Ascending aorta (tissue), 2 donors: Measurements from ENCODE around the gene CDC37L1. TPM values are rescaled to one million over a fixed set of nuclear protein-coding genes. Genes with fewer than 3 reads are reported as not detected.

Source experiments
- DNase-seq, 2 donors: peaks; one replicate each; pipeline ENCODE4 v3.0.0-alpha.2; 2019; ENCODE audit warnings: low spot score in 2 of 2
- H3K27ac ChIP-seq, 2 donors: fragments of 200-600 bp; sonication (generic); one replicate each; pipeline ENCODE4 v1.5.1; 2016 to 2017; ENCODE audit warnings: mild to moderate bottlenecking in 1 of 2
- H3K27me3 ChIP-seq: fragments of 200-600 bp; sonication (generic); one replicate; pipeline ENCODE4 v1.5.1; 2017
- H3K36me3 ChIP-seq, 2 donors: fragments of 200-600 bp; sonication (generic); one replicate each; pipeline ENCODE4 v1.5.1; 2016
- H3K4me1 ChIP-seq, 2 donors: fragments of 200-600 bp; sonication (generic); one replicate each; pipeline ENCODE4 v1.5.1; 2016 to 2017; ENCODE audit warnings: mild to moderate bottlenecking in 1 of 2
- H3K4me3 ChIP-seq, 2 donors: fragments of 200-600 bp; sonication (generic); one replicate each; pipeline ENCODE4 v1.5.1; 2016 to 2017; ENCODE audit warnings: mild to moderate bottlenecking in 1 of 2
- H3K9me3 ChIP-seq, 2 donors: fragments of 200-600 bp; sonication (generic); one replicate each; pipeline ENCODE4 v1.5.1; 2016
- intact Hi-C: fragments of 100-400 bp; cut with DNase I; formaldehyde crosslinking; loops from one replicate; pipeline ENCODE4 v1.15.1; 2023
- total RNA-seq: library from RNA; depleted of rRNA; stranded (reverse); fragments of >200 nt; gene quantifications from one replicate; pipeline ENCODE4 v1.1.0, GENCODE V29; 2016
- TF ChIP-seq, protein P1 (sequence below), 3 experiments: fragments of 200-600 bp in 2 of 3; fragments of 450-650 bp in 1 of 3; sonication (generic) in 2 of 3; IDR thresholded peaks; one replicate each; pipeline ENCODE4 v1.5.1; 2016 to 2019; ENCODE audit warnings: antibody characterized with exemption in 3 of 3, mild to moderate bottlenecking in 1 of 3, moderate library complexity in 1 of 3

Gene CDC37L1
- total RNA-seq, 1 donor from 2014 or later, result 17.2 TPM

DNA sequence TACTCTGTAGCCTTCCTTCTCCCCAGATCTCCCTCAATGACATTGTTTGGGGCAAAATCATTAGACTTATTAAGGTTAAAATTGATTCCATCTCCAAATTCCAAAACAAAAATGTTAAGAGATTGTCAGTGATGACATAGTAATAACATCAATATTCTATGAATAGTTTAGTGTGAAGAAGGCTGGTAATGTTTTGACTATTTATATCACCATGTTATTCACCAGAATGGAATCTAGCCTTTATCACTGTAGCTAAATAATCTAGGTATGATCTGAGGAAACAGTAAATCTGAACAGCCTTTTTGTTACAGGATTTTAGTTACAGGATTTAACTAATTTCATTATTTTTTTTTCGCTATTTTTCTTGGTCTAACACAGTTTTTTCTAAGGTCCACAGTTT, 18.2 kb upstream of the CDC37L1 start:
- H3K27me3 ChIP-seq, result no peaks in the 10 kb centered on the region
- H3K4me1 ChIP-seq, result peaks cover 7 to 16% of the 10 kb centered on the region in 2 donors
- peak overlapping the region; percentile 66 to 86 for H3K4me3 ChIP-seq
- no peaks in the 10 kb centered on the region for H3K9me3 ChIP-seq
- H3K27ac ChIP-seq, result peak overlapping the region in 1 of 2 donors; percentile 87
- no peaks in the 10 kb centered on the region for H3K36me3 ChIP-seq
- TF ChIP-seq, protein P1, sequence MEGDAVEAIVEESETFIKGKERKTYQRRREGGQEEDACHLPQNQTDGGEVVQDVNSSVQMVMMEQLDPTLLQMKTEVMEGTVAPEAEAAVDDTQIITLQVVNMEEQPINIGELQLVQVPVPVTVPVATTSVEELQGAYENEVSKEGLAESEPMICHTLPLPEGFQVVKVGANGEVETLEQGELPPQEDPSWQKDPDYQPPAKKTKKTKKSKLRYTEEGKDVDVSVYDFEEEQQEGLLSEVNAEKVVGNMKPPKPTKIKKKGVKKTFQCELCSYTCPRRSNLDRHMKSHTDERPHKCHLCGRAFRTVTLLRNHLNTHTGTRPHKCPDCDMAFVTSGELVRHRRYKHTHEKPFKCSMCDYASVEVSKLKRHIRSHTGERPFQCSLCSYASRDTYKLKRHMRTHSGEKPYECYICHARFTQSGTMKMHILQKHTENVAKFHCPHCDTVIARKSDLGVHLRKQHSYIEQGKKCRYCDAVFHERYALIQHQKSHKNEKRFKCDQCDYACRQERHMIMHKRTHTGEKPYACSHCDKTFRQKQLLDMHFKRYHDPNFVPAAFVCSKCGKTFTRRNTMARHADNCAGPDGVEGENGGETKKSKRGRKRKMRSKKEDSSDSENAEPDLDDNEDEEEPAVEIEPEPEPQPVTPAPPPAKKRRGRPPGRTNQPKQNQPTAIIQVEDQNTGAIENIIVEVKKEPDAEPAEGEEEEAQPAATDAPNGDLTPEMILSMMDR (IDR thresholded peaks at IDR 0.05), result no peak
- intact Hi-C loops, result loop anchor here (5.0 to 10.0 kb wide), 4 partner anchors 326 to 1354 kb away; partner anchors contain the start of genes GLIS3, JAK2, PLGRKT and RANBP6
- DNase-seq, result no peak

DNA sequence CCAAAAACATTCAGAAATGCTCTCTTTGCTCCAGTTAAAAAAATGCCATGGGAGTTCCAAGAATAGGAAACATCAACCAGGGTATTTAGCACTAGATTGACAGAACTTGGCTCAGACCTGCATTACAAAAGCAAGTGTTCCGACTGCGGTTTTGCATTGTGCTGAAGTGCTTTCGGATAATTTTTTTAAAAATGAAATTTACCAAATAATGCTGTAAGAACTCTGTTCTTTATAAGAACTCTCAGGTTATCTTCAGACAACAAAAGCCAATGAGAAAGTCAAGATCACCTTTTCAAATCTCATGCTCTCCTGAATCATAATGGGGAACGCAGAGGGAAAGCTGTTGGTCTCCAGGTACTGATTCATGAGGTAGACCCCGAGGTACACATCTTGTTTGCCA, 17.8 kb upstream of the CDC37L1 start:
- TF ChIP-seq, protein P1 (IDR thresholded peaks at IDR 0.05), result no peak
- H3K4me1 ChIP-seq, result peaks cover 7 to 16% of the 10 kb centered on the region in 2 donors
- no peaks in the 10 kb centered on the region for H3K36me3 ChIP-seq
- no peak for DNase-seq
- no peaks in the 10 kb centered on the region for H3K27me3 ChIP-seq
- H3K4me3 ChIP-seq, result peak overlapping the region; percentile 66 to 86
- H3K27ac ChIP-seq, result peak overlapping the region; percentile 82 to 87
- H3K9me3 ChIP-seq, result no peaks in the 10 kb centered on the region
- intact Hi-C loops, result loop anchor here (1.0 to 10.0 kb wide), 6 partner anchors 18 to 1353 kb away; partner anchors contain the start of genes AK3, CDC37L1, GLIS3 and JAK2

- peaks cover 7 to 16% of the 10 kb centered on the region in 2 donors for H3K4me1 ChIP-seq
- H3K27me3 ChIP-seq, result no peaks in the 10 kb centered on the region
- H3K36me3 ChIP-seq, result no peaks in the 10 kb centered on the region
- DNase-seq, result peak; percentile 59 to 95
- intact Hi-C loops, result loop anchor here (1.0 to 10.0 kb wide), 6 partner anchors 17 to 1352 kb away; partner anchors contain the start of genes AK3, CDC37L1, GLIS3 and JAK2
- peak within 1 kb of the TSS; percentile 66 to 86 for H3K4me3 ChIP-seq
- peak within 1 kb of the TSS; percentile 82 to 87 for H3K27ac ChIP-seq
- TF ChIP-seq, protein P1 (IDR thresholded peaks at IDR 0.05), result peak; percentile 33 to 67 (median 45)
- no peaks in the 10 kb centered on the region for H3K9me3 ChIP-seq
Observed at GRCh38 chr9:4662108-4662988, 17.0 kb upstream of the CDC37L1 start, which contains the start of gene PLPP6. TSS of gene PLPP6 (plus strand) at chr9:4662294. CDS start at chr9:4662376, 82 bp downstream.

DNA sequence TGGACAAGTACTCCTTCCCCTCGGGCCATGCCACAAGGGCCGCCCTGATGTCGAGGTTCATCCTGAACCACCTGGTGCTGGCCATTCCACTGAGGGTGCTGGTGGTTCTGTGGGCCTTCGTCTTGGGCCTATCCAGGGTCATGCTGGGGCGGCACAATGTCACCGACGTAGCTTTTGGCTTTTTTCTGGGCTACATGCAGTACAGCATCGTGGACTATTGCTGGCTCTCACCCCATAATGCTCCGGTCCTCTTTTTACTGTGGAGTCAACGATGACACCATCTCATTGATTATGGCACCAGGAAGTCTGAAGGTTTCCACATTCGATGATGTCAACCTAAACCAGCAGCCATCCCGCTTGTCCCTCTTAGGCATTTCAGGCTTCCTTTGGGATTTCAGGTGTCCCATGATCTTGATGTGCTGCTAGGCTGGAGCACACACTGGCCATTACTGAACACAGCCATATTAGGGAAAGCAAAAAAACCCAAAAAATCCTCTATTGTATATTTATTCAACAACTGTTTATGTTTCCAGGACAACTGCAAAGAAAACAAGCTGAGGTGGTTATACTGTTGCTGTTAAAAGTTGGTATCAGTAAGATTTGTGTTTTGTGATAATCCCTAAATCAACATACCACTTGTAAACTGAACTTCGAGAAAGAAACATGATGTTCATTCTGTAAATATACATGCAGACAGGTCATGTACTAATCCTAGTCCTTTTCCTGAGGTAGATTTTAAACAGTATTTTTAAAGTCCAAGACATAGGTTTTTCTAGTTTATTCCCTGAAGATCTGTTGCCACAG, 16.2 kb upstream of the CDC37L1 start:
- H3K4me1 ChIP-seq, result peaks cover 7 to 16% of the 10 kb centered on the region in 2 donors
- no peaks in the 10 kb centered on the region for H3K27me3 ChIP-seq
- H3K36me3 ChIP-seq, result no peaks in the 10 kb centered on the region
- intact Hi-C loops, result loop anchor here (1.0 to 10.0 kb wide), 6 partner anchors 16 to 1352 kb away; partner anchors contain the start of genes AK3, CDC37L1, GLIS3 and JAK2
- TF ChIP-seq, protein P1 (IDR thresholded peaks at IDR 0.05), result no peak
- no peaks in the 10 kb centered on the region for H3K9me3 ChIP-seq
- H3K4me3 ChIP-seq, result peak overlapping the region; percentile 66 to 86
- DNase-seq, result no peak
- H3K27ac ChIP-seq, result peak overlapping the region; percentile 82 to 87

DNA sequence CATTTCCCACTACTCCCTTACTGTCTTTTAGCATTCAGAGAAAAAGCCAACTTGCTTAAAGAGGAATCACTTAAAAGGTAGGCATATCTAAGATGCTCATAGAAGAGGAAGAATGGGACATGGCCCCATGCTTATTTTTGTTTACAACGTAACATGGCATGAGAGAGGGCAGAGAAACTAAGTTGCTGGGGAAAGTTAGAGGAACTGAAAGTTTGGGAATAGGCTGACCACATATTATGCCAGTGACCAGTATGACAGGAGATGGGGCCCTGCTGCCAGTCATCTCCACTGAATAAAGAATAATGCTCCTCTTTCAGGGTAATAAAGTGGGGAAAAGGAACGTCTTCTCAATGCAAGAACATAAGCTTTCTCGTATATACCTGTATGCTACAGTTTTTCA, 15.4 kb upstream of the CDC37L1 start:
- TF ChIP-seq, protein P1 (IDR thresholded peaks at IDR 0.05), result no peak
- intact Hi-C loops, result loop anchor here (5.0 to 10.0 kb wide), 4 partner anchors 323 to 1351 kb away; partner anchors contain the start of genes GLIS3, JAK2, PLGRKT and RANBP6
- no peaks in the 10 kb centered on the region for H3K27me3 ChIP-seq
- DNase-seq, result no peak
- H3K4me3 ChIP-seq, result peak overlapping the region in 1 of 2 donors; percentile 86
- peak overlapping the region in 1 of 2 donors; percentile 87 for H3K27ac ChIP-seq
- H3K36me3 ChIP-seq, result no peaks in the 10 kb centered on the region
- peaks cover 7 to 16% of the 10 kb centered on the region in 2 donors for H3K4me1 ChIP-seq
- H3K9me3 ChIP-seq, result no peaks in the 10 kb centered on the region
